DMS79 (cell line): ENCODE results near the gene PDAP1.
"Not testable (repeated sequence)": the region's sequence is repeated elsewhere in the genome, so short reads cannot be mapped to it uniquely, and the experiment has no call there.

ENCODE experiments used
- DNase-seq: peaks from one replicate; lab custom pipeline; 2025; lab: John Stamatoyannopoulos, UW

Gene PDAP1

DNA sequence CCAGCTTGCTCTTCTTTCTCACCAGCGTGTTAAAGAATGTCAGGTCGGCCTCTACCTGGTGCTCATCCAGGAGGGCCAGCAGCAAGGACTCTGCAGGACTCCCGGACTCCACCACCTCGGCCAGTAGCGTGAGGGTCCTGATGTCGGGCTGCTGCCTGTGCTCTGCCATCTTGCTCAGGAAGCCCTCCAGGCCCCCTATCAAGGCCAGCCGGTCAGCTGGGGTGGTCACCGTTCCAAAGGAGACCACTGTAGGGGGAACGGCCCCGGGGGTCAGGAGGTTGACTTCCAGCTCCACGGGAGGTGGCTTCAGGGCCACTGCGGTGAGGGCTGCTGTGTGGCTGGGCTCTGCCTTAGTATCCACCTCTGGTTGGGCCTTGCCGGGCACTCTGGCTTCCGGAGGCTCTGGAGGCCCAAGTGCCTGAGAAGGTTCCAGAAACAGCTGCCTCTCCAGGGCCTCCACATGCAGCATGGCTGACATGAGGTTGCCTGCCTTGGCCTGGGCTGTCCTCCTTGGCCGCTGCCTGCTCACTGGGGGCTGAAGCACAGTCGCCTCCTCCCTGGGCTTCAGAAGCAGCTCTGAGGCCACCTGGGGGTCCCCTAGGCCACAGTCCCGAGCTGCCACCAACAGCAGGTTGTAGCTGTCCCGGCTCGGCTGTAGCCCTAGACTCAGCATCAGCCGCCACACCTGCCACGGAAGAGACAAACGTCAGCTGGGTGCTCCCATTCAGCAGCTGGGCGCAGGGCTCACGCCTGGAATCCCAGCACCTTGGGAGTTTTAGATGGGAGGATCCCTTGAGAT lies 16.7 kb upstream of the PDAP1 start:
- DNase-seq: no peak

GRCh38 chr7:99422625-99423024 lies 14.2 kb upstream of the PDAP1 start:
- DNase-seq: no peak

GRCh38 chr7:99422186-99422585 lies 13.8 kb upstream of the PDAP1 start:
- peak; percentile 69 for DNase-seq

DNA sequence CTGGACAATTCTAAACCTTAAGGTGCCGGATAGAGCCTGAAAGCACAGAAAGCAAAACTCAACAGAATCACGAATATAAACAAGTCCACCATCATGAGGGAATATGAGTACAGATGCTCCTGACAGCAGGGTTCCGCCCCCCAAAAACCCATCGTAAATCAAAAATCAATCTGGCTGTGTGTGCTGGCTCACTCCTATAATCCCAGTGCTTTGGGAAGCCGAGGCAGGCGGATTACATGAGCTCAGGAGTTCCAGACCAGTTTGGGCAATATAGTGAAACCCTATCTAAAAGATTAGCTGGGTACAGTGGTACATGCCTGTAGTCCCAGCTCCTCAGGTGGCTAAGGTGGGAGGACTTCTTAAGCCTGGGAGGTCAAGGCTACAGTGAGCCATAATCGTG lies 12.6 kb upstream of the PDAP1 start:
- DNase-seq: no peak

DNA sequence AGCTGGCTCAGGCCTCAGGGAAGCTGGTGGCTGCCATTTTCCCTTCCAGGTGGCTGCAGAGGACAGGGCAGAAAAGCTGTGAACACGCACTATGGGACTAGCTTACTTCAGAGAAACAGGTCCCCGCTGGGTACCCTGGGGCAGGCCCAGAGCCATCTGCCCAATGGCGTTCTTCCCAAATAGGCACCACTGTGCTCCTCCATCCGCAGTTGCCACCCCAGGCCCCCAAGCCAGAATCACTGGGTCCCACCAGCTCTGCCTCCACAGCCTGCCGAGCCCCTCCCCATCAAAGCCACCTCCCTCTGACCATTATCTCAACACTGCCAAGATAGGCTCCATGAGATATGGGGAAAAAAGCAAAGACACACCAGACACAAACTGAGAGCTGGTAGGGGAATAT lies 11.8 kb upstream of the PDAP1 start:
- DNase-seq: no peak

GRCh38 chr7:99419323-99420021 lies 11.1 kb upstream of the PDAP1 start:
- DNase-seq: no peak

DNA sequence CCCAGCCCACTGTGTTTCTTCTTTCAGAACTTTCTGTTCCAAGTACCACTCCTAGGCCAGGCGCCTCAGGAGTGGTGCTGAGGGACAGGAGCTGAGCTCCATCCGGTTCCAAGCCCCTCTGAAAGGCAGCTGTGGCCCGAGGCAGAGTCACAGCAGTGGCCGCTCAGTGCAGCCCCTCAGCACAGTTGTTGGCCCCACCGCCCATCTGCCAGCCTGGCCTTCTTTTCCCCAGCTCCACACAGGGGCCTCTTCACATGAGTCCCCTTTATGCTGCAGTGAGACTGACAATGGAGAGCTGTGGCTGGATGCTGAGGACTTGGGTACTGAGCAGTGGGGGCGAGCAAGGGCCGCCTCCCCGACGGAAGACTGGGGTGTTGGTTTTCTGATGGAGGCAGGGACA lies 9.9 kb upstream of the PDAP1 start:
- no peak for DNase-seq

DNA sequence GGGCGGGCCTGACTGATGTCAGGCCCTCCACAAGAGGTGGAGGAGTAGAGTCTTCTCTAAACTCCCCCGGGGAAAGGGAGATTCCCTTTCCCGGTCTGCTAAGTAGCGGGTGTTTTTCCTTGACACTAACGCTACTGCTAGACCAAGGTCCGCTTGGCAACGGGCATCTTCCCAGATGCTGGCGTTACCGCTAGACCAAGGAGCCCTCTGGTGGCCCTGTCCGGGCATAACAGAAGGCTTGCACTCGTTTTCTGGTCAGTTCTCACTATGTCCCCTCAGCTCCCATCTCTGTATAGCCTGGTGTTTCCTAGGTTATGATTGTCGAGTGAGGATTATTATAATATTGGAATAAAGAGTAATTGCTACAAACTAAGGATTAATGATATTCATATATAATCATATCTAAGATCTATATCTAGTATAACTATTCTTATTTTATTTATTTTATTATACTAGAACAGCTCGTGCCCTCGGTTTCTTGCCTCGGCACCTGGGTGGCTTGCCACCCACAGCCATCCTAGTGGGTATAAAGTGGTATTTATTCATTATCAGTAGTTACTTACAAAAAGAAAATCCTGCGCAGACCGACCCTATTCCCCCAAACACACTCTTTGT lies 7.2 kb upstream of the PDAP1 start:
- not testable (repeated sequence) for DNase-seq

- no peak for DNase-seq
Measured at GRCh38 chr7:99410635-99411034, 2.2 kb upstream of the PDAP1 start.

DNA sequence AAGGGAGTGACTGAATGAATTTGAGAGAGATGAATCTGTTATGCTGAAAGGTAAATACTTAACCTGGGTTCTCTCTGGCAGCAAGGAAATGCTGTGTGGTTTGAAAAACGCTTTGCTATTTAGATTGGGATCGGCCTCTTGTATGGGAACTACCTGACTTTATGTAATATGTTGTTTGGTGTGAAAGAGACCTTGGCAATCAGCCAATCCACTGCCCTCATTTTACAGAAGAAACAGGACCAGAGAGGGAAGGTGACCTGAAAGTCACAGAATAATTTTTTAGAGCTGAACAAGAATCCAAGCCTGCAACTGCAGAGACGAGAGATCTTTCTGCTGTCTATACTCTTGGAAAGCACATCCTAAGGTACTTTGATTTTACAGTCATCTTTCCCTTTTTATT lies 1.4 kb upstream of the PDAP1 start:
- DNase-seq: no peak

GRCh38 chr7:99409192-99409572 lies 785 bp upstream of the PDAP1 start:
- DNase-seq: no peak

- peak; percentile 13 for DNase-seq
Measured at GRCh38 chr7:99407872-99408378, 472 bp downstream of the PDAP1 start.

GRCh38 chr7:99406557-99406956 lies 1.8 kb downstream of the PDAP1 start:
- no peak for DNase-seq

- no peak for DNase-seq
Measured at GRCh38 chr7:99404977-99405320, 3.4 kb downstream of the PDAP1 start.

GRCh38 chr7:99404235-99404976 lies 4.0 kb downstream of the PDAP1 start:
- DNase-seq: no peak

- DNase-seq: no peak
Measured at GRCh38 chr7:99403764-99404163, 4.6 kb downstream of the PDAP1 start.

DNA sequence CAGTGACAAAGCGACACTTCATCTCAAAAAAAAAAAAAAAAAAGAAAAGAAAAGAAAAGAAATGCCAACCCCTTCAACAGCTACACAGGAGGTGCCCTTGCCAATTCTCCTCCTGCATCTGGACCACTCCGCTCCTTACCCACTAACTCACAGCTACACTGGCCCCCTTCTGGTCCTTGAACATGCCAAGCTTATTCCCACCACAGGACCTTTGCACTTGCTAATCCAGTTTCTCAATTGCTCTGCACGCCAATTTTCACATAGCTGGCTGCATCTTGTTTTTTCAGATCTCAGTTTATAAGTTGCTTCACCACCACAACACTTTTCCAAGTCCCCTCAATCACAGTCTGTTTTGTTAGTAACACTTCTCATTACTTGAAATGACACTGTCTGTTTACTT lies 5.5 kb downstream of the PDAP1 start:
- no peak for DNase-seq

DNA sequence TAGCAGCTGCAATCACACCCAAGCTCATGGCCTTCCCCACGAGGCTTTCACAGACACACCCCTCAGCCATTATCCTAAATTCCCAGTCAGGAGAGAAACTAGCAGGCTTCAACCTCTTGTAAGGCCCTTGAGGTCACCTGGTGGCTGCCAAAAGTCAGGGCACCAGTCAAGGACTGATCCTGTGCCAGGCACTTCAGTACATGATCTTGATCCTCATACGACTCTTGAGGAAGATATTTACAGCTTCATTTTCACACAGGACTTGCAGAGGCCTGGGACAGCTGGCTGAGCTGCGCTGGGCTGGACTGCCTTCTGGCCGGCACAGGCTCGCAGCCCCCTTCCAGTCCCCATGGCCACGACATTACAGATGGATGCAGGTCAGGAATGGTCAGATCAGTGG lies 8.8 kb downstream of the PDAP1 start:
- DNase-seq: peak; percentile 96

GRCh38 chr7:99398891-99399445 lies 9.4 kb downstream of the PDAP1 start:
- DNase-seq: no peak

GRCh38 chr7:99397297-99397983 lies 11.0 kb downstream of the PDAP1 start:
- no peak for DNase-seq
